ENCODE measurements around the gene RAD51B.

DNA sequence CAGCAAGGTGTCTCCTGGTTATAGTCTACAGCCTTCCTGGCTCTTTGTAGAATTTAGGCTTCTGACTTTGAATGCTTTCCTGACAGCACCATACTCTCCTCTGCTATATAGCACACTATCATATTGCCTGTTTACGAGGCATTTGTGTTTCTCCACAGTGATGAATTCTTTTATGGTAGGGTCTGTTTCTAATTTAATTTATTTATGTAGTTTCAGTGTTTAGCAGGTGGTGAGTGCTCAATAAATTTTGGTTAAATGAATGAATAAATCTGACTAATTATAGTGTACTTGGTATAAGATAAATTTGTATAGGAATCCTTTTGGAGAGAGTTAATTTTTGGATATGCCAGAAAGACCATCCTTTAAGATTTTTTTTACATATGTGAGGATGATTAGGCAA lies 115.3 kb downstream of the RAD51B start:
- TF ChIP-seq, protein P1, sequence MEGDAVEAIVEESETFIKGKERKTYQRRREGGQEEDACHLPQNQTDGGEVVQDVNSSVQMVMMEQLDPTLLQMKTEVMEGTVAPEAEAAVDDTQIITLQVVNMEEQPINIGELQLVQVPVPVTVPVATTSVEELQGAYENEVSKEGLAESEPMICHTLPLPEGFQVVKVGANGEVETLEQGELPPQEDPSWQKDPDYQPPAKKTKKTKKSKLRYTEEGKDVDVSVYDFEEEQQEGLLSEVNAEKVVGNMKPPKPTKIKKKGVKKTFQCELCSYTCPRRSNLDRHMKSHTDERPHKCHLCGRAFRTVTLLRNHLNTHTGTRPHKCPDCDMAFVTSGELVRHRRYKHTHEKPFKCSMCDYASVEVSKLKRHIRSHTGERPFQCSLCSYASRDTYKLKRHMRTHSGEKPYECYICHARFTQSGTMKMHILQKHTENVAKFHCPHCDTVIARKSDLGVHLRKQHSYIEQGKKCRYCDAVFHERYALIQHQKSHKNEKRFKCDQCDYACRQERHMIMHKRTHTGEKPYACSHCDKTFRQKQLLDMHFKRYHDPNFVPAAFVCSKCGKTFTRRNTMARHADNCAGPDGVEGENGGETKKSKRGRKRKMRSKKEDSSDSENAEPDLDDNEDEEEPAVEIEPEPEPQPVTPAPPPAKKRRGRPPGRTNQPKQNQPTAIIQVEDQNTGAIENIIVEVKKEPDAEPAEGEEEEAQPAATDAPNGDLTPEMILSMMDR (IDR thresholded peaks at IDR 0.05), result no peak
- TF ChIP-seq EP300 (IDR thresholded peaks at IDR 0.05) (no peak), POLR2A (IDR thresholded peaks at IDR 0.05) (no peak), POLR2AphosphoS5 (IDR thresholded peaks at IDR 0.05) (no peak)

Data from upper lobe of left lung (tissue), 4 donors.